GM10266 (cell line): ENCODE results near the gene ANXA10.

Experiments
- DNase-seq: peaks from one replicate; pipeline ENCODE4 v3.0.0; 2012; ENCODE audit errors: extremely low spot score
- TF ChIP-seq, protein P1 (sequence below): IDR thresholded peaks from 2 replicates; pipeline ENCODE4 v1.5.1; 2012; ENCODE audit warnings: mild to moderate bottlenecking, low read depth; ENCODE audit not compliant: control insufficient read depth, insufficient read depth; ENCODE audit errors: missing control alignments

ANXA10 gene

GRCh38 chr4:168138143-168138542 is 45.8 kb downstream of the ANXA10 start:
- TF ChIP-seq, protein P1, sequence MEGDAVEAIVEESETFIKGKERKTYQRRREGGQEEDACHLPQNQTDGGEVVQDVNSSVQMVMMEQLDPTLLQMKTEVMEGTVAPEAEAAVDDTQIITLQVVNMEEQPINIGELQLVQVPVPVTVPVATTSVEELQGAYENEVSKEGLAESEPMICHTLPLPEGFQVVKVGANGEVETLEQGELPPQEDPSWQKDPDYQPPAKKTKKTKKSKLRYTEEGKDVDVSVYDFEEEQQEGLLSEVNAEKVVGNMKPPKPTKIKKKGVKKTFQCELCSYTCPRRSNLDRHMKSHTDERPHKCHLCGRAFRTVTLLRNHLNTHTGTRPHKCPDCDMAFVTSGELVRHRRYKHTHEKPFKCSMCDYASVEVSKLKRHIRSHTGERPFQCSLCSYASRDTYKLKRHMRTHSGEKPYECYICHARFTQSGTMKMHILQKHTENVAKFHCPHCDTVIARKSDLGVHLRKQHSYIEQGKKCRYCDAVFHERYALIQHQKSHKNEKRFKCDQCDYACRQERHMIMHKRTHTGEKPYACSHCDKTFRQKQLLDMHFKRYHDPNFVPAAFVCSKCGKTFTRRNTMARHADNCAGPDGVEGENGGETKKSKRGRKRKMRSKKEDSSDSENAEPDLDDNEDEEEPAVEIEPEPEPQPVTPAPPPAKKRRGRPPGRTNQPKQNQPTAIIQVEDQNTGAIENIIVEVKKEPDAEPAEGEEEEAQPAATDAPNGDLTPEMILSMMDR, result no peak
- DNase-seq, result no peak

- TF ChIP-seq, protein P1, result no peak
- no peak for DNase-seq
Measured at GRCh38 chr4:168139336-168139735, 47.0 kb downstream of the ANXA10 start.

DNA sequence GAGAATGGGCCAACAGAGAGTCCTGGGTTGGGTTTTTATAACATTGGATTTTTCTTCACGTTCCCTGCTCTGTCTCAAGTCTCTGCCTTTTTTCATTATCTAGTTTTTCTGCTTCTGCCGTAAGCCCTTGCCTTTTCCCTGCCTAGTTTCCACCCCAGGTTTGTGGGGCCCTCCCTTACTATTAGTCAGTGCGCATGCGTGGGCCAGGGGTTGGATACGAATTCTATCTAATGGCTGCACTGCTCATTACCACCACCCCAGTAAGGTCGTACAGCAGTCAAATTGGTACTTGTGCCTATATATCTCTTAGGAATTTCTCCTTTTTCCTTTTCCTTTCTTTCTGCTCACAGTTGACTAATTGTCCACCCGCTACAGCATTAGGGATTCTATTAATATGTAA is 49.4 kb downstream of the ANXA10 start:
- TF ChIP-seq, protein P1, result no peak
- no peak for DNase-seq

DNA sequence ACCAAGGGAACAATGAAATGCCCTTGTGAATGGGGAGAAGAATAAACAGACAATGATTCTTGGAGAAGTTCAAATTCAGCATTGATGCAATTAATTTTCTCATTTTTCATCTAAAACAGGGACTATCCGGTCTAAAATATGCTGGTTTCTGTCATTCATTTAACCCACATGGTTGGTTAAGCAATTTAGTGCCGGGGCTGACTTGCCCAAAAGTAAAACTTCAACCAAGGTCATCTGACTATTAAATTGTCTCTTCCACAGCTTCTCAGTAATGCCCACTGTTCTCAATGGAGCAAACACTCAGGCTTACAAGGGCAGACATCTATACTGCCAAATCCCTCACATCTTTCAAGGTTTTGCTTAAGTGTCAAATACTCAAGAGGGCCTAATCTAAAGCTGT is 51.3 kb downstream of the ANXA10 start:
- TF ChIP-seq, protein P1, result no peak
- DNase-seq, result no peak

DNA sequence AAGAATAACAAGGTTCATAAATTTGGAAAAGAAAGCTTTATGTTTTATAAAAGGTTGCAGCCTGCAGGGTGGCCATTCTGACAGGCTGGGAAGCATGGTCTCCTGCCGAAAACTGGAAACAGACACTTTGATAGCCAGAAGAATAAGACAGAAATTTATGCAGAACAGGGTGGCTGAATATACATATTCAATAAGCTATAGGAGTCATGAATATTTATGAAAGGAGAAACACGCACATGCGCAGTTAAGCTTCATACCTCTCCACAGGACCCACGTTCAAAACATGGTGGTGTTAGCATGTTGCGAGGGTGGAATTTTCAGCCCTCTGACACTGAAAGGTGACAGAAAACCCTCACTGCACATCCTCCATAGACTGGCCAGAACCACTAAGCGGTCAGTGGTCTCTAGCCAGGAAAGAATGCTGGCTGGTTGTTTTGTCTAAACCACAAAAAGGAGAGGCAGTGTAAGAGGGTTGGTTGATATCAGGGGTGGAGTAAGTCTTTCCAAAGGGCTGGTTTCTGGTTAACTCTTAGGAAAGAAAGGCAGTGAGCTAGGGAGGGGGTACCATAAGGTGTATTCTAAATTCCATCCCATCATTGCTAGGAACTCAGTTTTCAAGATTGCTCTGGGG is 58.2 kb downstream of the ANXA10 start:
- TF ChIP-seq, protein P1, result no peak
- DNase-seq, result no peak

DNA sequence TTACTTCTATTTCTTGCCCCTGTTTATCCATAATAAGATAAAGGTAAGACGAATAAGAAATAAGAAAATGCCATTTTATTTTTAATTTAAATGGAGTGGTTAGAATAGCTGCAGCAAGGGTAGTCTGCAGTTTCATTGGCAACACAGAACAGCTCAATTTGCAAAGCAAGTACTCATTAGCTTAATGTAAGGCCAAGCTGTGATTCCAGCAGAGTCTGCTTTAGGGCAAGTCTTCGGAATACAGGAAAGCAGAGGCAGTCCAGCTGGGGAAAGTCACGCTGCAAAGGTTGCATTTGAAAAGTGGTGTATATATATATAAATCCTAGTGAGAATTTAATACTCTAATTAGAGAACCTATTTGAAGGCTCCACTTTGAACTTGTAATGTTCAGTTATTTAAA is 59.0 kb downstream of the ANXA10 start:
- TF ChIP-seq, protein P1, result no peak
- no peak for DNase-seq

- DNase-seq, result no peak
- TF ChIP-seq, protein P1, result no peak
Measured at GRCh38 chr4:168152837-168153500, 60.6 kb downstream of the ANXA10 start.
